Subcutaneous adipose tissue (tissue), 4 donors: ENCODE results near the gene DIP2A. TPM values are rescaled to one million over a fixed set of nuclear protein-coding genes. Genes with fewer than 3 reads are reported as not detected.

Source experiments
- total RNA-seq, 4 donors: library from RNA; depleted of rRNA; stranded (reverse); fragments of >200 nt; gene quantifications; one replicate each; pipeline ENCODE4 v1.1.0, GENCODE V29; 2016
- TF ChIP-seq, protein P1 (sequence below): fragments of 450-650 bp; IDR thresholded peaks from one replicate; pipeline ENCODE4 v1.5.1; 2016; ENCODE audit warnings: low read depth, mild to moderate bottlenecking, control low read depth, antibody characterized with exemption, moderate library complexity

Gene DIP2A
- total RNA-seq, 4 donors from 2014 or later: 29.2 to 54.8 (median 44.4) TPM

DNA sequence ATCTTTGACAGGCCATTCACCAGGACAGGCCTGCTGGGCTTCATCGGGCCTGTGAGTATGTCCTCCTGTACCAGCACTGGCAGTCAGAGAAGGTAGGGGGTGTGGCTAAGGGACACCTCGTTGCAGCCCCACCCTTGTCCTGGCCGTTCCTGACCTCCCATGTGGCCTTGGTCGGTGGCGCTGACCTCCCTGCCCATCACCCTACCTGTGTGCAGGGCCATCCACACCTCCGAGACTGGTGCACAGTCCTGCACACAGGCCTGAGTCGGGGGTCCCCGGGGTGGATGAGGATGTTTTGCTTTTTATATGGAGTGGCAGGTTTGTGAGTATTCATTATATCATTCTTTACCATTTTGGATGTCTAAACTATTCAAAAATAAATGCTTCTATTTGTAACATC lies 87.2 kb downstream of the DIP2A start:
- TF ChIP-seq, protein P1, sequence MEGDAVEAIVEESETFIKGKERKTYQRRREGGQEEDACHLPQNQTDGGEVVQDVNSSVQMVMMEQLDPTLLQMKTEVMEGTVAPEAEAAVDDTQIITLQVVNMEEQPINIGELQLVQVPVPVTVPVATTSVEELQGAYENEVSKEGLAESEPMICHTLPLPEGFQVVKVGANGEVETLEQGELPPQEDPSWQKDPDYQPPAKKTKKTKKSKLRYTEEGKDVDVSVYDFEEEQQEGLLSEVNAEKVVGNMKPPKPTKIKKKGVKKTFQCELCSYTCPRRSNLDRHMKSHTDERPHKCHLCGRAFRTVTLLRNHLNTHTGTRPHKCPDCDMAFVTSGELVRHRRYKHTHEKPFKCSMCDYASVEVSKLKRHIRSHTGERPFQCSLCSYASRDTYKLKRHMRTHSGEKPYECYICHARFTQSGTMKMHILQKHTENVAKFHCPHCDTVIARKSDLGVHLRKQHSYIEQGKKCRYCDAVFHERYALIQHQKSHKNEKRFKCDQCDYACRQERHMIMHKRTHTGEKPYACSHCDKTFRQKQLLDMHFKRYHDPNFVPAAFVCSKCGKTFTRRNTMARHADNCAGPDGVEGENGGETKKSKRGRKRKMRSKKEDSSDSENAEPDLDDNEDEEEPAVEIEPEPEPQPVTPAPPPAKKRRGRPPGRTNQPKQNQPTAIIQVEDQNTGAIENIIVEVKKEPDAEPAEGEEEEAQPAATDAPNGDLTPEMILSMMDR: no peak

DNA sequence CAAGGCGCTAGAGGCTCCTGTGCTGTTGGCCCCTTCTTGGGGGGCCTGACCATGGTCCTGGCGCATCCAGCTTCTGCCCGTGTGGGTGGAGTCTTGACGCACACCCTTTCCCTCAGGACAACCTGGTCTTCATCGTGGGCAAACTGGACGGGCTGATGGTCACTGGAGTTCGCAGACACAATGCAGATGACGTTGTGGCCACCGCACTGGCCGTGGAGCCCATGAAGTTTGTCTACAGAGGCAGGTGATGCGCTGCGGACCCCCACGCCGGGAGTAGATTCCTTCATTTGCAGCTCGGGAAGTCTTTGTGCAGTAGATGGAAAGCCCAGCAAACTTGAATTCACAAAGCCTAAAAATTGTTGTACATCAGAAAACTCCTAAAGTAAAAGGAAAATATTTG lies 88.1 kb downstream of the DIP2A start:
- TF ChIP-seq, protein P1: no peak

DNA sequence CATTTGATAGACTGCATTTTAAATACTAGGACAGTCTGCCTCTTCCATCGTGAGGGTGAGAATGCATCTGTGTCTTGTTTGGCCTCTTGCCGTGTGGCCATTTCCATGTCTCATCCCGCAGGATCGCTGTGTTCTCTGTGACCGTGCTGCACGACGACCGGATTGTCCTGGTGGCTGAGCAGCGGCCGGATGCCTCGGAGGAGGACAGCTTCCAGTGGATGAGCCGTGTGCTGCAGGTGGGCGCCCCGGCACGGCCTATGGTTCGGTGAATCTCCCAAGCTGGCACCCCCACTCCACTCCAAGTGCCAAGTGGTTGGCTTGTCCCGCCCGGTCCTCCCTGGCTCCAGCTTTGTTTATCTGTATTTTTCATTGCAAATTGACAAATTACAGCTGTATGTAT lies 91.0 kb downstream of the DIP2A start:
- TF ChIP-seq, protein P1: no peak

DNA sequence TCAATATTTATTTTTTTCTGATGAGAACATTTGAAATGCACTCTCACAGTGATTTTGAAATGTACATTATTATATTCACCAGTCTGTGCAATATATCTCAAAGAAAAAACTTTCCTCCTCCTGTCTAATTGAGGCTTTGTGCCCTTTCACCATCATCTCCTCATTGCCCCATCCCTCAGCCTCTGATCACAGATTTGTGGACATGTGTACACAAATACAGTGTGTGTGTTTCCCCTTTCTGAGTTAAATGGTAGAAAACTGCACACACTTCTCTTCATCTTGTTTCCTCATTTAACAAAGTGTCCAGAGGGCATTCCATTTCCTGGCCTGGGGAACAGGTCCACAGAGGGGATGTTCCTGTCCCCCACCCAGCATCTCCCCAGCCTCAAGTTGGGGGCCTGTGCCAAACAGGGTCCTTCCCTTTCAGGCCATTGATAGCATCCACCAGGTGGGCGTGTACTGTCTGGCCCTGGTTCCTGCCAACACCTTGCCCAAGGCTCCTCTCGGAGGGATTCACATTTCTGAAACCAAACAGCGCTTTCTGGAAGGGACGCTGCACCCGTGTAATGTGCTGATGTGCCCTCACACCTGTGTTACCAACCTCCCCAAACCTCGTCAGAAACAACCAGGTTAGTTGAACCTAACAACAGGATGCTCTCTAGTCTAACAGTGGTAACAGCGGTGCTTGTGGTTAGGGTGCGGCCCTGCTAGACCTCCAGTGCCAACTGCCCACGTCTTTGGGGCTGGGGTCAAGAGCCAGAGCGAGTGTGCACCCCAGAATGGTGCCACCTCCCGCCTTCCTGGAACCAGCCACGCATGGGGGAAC lies 91.6 kb downstream of the DIP2A start:
- TF ChIP-seq, protein P1: no peak

DNA sequence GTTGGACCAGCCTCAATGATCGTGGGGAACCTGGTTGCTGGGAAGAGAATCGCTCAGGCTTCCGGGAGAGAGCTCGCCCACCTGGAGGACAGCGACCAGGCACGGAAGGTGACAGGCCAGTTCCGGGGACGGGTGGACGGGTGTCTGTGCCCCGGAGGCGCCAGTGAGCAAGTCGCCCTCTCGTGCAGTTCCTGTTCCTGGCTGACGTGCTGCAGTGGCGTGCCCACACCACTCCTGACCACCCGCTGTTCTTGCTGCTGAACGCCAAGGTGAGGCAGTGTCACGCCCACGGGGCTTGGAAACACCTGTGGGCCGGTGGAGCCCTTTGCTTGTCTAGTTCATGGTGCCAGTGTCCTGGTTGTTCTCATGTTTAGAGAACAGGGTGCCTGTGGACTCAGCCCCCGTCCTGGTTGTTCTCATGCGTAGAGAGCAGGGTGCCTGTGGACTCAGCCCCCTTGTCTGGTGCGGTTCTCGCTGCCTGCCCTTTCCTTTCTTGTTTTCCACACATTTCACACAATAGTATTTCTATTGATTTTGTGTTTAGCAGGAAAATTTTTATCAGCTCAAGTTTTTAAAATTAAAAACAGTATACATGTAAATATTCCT lies 93.0 kb downstream of the DIP2A start:
- TF ChIP-seq, protein P1: no peak

DNA sequence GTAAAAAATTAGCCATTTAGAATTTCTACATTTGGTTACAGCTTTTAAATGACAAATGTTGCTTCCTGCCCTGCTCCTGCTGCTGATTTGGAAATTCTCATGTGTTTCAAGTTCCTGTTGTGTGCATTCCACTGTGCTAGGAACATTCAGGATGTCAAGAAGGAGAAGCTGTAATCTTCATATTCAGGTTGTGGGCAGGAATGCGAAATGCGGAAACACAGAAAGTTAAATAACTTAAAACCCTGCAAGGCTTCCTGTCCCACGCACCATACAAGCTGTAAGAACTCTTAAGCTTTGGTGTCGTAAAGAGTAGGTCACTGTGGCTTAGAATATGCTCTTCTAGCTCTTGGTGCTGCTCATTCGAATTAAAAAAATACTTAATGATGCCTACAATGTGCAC lies 93.6 kb downstream of the DIP2A start:
- TF ChIP-seq, protein P1: no peak

DNA sequence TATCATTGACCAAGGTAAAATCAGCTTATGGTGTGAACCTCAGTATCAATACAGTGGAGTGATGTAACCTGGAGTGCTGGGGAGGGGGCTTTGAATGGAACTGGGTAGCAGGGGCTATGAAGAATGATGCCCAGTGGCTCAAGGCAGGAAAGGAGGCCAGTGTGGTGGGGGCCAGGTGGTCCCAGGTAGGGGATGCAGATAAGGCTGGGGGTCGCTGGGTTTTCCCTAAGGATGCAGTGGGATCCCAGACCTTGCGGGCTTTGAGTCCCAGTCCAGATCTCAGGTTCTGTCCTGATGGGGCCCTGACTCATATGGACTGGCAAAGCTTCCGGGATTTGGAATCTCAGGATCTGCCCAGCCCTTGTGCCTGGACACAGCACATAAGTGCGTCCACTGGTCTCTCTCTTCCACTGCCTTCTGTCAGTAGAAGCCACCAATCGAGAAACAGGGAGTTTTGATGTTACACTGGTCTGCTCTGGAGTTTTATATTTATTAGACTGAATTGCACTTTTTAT lies 94.2 kb downstream of the DIP2A start:
- TF ChIP-seq, protein P1: no peak
